ENCODE results near the gene VIPR1.

The VIPR1 gene

DNA sequence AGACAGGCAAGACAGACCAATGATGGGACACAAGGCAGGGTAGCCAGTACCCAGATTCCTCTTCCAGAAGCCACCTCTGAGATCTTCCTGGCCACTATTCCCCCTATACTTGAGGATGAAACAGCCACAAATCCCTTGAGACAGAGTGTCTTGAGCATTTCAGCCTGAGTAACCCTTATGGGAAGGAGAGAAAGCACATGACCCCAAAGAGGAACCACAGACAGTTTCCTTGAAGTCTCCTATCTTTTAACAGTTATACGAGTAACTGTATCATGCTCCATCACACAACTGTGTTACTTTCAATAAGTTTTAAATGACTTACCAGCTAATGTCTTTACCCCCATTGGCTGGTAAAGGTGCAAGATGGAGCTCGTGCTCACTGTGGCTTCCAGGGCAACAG, 9.3 kb downstream of the VIPR1 start:
- no peak for DNase-seq (ENCODE audit: low spot score)

DNA sequence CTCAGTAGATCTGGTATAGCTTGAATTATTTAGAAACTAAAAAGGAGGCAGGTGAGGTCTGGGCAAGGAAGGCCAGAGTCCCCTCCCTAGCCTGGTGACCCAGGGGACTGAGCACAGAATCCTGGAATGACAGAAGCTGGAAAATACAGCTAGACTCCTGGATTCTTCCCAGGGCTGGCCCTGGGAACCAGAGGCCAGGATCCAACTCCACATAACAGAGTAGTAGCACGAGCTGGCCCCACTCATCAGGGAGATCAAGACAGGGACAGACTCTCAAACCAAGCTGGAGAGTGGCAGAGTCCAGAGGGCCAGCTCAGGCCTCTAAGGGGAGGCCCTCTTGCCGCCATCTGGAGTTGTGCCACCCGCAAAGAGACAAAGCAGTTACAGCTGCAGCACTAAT, 10.7 kb downstream of the VIPR1 start:
- DNase-seq (ENCODE audit: low spot score) = no peak

DNA sequence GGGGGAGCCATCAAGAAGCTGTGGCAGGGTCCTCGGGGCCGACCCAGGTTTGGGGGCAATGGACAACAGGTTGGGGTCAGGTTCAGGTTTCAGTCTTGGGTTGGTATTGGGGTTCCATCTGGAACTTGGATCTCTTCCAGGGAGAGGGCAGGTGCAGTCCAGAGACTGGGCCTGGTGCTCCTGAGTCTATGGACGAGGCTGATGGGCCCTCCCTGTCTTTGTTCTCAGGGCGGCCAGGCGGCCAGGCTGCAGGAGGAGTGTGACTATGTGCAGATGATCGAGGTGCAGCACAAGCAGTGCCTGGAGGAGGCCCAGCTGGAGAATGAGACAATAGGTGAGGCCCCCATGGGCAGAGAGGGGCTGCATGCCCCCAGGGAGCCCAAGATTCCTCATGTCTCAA, 11.1 kb downstream of the VIPR1 start:
- DNase-seq (ENCODE audit: low spot score) = no peak

DNA sequence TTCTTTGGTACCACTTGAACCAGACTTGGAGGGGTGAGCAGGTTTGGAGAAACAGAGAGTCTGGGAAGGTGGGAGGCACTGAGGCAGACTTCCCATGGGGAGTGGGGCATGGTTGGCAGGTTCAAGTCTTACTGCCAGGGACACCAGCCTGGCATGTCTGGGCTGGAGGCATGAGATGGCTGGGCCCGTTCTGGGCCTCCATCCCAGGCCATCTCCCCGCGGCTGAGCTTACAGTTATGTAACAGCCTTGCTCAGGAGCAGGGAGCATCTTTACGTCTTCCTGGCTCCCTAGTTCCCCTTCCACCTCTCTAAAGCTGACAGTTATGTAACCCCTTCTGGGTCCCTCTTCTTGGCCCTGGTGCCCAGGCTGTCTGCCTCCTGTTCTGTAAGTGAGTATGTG, 12.4 kb downstream of the VIPR1 start:
- DNase-seq (ENCODE audit: low spot score) = no peak

DNA sequence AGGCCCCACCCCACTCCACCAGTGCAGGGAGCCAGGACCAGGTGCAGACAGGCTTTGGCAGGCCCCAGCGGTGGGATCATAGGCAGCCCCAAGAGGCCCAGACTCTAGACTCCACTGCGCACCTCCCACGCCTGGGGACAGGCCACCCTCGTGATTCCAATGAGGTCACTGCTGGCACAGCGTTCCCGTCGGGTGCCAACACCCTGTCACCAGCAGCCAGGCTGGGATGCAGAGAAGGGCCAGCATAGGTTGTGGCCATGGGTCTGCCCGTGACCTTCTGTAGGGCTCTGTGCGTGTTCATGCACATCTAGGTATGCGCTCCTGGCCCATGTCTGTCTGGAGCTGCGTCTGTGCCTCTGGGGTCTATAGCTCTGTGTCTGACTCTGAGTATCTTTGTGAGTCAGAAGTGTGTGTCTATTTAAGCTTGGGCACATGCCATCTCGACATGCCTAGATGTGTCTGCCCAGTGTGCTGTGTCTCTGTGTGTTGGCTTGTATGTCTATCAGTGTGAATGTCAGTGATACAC, 13.0 kb downstream of the VIPR1 start:
- peak; percentile 48 for DNase-seq (ENCODE audit: low spot score)

DNA sequence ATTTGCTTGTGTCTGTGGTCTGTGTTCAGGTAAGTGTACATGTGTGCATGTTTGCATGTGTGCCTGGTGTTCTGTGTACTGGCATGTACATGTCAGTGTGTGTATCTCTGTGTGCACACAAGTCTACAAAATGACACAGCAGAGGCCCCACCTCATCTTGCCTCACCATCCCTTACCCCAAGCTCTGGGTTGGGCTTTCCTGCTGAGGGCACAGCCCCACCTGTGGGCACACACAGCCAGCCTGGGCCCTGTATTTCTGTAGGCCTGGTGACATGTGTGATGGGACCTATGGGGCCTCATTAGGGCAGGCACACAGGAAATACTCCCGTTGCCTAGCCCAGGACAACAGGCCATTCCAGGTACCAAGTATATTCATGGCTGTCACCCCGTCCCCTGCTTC, 13.5 kb downstream of the VIPR1 start:
- no peak for DNase-seq (ENCODE audit: low spot score)

DNA sequence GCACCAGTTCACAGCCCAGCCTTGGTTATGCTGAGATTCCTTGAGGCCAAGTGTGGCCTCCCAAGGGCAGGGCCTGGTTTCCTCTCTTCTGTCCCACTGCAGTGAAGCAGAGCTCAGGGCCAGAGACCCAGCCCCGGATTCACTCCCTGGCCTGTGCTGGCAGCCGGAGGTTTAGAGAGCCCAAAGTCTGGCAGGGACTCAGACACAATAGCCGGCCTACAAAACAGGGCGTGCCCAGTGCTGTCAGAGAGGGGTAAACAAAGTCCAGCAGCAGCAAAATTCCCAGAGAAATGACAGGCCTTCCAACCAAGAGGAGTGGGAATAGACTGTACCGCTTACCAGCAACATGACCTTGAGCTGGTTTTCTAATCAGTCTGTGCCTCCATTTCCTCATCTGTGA, 14.0 kb downstream of the VIPR1 start:
- DNase-seq (ENCODE audit: low spot score) = no peak

DNA sequence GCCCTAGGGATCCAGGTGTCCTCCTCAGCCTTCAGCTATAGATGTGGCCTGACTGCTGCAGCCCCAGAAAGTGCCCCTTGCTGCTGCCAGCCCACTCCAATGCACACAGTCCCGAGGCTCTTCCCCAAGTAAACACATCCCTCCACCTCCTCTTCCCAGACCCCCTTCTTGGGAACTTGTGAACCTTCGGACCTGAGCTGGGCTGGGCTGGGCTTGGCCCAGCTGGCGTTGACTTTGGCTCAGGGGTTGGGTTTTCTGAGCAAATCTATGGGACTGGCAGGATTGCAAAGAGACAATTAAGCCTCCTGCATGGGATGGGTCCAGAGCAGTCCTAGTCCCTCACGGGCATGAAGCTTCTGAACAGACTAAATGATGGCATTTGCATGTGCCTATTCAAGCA, 14.7 kb downstream of the VIPR1 start:
- no peak for DNase-seq (ENCODE audit: low spot score)

DNA sequence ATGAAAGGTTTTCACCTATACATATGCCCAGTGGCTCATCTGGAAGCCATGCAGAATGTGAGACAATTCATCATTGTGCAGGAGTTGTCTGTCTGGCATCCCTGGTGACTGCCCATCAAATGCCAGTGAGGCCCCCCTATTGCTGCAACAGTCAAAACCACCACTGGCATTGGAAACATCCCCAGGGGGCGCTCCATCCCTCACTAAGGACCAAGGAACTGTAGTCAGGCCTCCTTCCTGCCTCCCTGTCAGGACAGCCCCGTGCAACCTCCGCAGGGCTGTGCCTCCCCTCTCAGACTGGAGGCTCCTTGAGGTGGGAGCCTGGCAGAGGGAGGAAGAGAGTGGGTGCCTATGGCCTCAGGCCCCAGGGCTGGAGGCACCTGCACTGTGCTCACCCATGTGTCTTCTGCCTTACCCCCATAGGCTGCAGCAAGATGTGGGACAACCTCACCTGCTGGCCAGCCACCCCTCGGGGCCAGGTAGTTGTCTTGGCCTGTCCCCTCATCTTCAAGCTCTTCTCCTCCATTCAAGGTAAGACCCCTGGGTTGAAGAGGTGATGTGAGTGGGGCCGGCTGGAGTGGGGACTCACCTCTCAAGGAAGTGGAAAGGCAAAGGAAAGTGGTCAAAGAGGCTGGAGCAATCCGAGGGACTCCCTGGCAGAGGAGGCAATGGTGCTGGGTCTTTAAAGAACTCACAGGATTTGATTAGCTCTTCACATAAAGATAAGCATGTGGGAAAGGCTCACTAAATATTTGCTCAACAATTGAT, 16.5 kb downstream of the VIPR1 start:
- no peak for DNase-seq (ENCODE audit: low spot score)

DNA sequence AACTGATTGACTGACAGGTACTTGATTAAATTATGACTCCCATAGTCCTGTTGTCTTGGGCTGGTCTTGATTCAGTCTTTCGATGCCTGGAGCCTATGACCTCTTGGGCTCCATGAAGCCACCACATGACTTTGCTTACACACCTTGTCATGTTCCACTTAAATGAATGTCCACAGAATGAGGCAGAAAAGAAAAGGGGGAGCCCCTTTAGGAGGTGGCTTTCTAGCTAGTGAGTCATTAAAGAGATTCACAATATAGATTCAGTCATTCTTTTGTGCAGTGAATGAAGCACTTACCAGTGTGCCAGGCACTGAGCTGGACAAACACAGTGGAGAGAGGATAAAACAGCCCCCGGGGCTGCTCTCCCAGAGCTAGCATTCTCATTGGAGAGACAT, 17.1 kb downstream of the VIPR1 start:
- DNase-seq (ENCODE audit: low spot score) = no peak

DNA sequence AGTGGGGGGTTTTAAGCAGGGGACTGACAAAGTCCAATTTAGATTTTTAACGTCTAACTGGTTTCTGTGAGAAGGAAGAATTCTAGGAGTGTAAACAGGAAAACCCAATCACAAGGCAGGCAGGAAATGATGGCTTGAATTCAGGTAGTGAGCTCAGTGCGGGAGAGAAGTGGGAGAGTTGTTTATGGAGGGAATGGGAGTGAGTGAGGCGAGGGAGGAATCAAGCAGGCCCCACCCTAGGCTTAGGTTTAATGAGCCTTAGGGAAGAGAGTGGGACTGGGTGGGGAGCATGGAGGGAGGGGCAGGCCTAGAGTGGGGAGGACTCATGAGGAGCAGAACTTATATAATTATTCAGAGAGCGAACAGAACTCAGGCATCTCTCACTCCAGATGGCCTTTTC, 17.9 kb downstream of the VIPR1 start:
- no peak for DNase-seq (ENCODE audit: low spot score)

DNA sequence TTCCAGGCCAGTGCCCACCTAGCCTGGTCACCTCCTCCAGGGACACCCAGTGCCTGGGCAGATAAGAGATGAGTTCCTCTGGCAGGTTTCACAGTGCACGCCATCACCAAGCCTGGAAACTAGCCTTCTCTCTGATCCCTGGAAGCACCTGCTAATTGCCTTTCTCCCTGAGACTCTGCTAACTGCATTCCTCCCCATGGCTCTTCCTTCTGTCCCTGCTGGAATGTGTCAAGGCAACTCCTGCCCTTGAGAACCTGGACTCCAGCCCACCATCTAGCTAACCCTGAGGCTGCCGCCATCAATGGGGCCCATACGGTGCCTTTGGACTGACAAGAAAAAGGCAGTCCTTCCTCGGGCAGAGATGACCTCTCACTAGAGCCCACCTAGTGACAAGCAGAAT, 18.5 kb downstream of the VIPR1 start:
- no peak for DNase-seq (ENCODE audit: low spot score)

DNA sequence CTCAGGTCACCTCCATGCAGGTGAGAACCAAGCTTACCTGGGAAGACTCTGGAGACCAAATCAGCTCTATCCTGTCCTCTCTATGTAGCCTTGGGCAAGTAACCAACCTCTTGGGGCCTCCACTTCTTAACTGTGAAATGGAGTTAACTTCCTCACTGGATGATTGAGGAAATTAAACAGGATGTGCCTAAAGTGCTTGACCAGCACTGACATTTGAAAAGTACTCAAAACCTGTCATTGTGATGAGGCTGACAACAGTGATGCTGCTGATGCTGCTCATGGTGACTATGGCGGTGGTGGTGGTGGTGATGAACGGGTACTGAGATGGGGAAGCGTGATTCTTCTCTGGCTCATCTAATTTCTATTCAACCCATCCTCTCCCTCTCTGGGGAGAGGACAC, 22.3 kb downstream of the VIPR1 start:
- no peak for DNase-seq (ENCODE audit: low spot score)

DNA sequence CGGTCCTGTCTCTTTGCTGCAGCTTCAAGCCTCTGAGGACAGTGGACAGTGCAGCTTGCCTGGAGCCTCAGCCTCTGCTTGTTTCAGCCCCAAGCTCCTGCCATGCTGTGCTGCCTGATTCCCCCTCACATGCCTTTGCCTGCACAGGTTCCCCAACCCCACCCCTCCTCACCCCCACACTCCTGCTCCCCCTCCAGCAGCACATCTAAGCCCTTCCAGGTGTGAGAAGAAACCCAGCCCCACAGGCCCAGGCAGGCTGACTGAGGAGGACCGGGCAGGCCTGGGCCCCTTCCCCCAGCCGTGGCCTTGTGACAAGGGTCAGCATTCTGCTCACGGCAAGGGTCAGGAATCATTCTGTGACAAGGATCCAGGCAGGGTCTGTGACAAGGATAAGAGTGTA, 22.8 kb downstream of the VIPR1 start:
- no peak for DNase-seq (ENCODE audit: low spot score)

DNA sequence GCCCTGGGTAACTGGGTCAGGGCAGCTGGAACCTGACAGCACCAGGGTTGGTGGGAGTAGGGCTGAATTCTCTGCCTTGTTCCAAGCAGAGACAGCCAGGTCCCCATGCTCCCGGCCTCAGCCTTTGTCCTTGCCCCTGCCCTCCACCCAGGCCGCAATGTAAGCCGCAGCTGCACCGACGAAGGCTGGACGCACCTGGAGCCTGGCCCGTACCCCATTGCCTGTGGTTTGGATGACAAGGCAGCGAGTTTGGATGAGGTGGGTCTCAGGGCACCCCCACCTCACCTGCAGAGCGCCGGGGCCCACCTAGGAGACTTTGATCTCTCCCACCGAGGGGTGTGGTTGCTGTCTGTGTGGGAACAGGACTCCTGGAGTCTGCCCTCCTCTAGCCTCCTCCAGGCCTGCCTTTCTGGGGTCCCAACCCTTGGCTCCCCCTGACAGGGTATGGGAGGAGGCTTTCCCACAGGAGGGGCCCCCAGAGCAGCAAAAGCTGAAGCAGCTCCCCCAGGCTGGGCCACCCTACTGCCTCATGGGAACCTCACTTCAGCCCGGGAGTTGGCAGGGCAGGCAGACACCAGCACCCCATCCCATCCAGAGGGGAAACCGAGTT, 23.4 kb downstream of the VIPR1 start:
- DNase-seq (ENCODE audit: low spot score) = no peak

DNA sequence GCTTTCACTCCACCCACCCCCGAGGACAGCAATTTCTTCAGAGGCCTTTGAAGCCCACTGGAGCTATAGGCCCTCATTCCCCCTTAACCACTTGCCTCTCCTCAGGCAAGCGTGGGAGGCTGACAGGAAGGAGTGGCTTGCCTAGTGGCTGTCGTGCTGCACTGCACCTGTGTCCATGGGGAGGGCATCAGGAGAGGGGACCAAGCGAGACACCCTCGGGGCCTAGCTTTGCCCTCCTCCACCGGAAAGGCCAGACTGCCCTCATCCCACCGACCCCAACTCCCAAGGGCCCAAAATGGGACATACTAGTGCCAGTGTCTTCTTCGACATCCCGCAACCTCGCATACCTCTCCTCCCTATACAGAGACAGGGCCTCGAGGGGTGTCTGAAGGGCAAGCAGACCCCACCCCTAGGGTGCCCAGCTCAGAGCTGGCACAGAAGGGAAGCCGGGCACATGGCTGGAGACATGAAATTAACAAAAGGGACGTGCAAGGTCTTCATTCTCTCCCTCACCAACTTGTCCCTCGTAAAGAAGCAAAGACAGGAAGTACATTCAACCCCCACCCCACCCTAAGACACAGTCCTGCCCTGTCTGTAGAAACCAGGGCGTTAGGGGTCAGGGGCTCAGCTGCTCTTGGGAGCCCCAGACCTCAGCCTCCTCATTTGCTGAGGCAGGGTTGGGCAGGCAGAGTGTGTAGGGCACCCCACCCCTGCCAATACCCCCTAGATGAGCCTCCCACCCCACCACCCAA, 24.3 kb downstream of the VIPR1 start:
- DNase-seq (ENCODE audit: low spot score) = no peak

DNA sequence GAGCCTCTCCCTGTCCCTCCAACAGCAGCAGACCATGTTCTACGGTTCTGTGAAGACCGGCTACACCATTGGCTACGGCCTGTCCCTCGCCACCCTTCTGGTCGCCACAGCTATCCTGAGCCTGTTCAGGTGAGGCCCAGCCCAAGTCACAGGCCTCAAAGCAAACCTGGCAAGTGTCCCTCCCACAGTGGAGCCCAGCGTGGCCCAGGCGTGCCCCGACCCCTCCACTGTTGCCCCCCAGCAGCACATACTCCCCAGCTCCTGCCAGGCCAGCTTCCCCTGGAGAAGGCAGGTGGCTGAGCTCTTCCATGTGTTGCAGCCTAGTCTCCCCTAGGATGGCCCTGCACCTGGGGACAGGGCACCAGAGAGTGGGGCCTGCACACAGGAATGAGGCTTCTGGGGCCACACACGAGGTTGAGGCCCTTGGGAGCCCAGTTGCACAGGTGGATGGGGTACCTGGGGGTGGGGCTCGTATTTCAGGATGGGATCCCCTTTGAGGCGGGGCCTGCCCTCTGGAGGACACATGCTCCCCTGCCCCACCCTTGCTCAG, 25.0 kb downstream of the VIPR1 start:
- DNase-seq (ENCODE audit: low spot score) = no peak

DNA sequence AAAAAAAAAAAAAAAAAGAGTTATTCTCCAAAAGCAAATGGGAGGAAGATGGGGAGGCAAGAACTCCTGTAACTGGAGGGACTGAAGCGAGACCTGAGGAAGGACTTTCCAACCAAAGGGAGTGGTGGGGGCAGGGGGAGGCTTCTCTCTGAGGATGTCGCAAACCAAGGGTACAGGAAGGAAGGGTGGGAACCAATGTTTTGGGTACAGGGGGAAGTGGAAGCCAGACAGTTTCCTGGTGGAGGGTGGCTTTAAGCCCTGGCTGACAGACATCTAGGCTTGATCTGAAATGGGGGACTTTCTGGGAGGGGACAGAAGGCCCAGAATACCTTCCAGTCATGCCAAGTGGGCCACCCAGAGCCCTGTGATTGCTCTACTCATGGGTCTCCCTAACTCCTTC, 27.0 kb downstream of the VIPR1 start:
- no peak for DNase-seq (ENCODE audit: low spot score)

DNA sequence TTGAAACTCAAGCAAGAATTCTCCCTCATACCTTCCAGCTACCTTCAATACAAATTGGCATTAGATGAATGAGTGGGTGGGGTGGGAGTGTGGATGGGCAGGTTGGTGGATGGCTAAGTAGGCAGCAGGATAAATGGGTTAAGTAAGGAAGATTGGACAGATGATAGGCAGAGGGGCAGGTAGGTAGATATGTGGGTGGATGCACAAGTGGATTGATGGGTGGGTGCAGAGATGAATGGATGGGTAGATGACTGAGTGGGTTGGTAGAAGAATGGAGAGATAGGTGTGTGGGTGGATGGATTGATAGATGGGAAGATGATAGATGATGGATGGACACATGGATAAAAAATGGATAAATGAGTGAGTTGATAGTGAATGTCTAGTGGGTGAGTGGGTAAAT, 27.6 kb downstream of the VIPR1 start:
- no peak for DNase-seq (ENCODE audit: low spot score)

DNA sequence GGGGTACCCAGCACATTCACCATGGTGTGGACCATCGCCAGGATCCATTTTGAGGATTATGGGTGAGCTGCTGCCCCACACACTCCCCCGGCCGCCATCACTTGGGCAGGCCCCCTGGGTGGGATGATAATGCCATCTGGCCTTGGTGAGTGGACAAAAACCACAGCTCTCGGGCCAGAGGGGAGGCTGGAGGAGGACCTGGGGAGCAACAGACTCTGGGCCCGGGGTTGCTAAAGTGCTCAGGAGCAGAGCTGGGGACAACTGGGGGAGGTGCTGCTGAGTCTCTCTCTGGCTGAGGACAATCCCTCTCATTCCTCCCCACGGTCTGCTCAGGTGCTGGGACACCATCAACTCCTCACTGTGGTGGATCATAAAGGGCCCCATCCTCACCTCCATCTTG, 29.0 kb downstream of the VIPR1 start:
- no peak for DNase-seq (ENCODE audit: low spot score)

DNA sequence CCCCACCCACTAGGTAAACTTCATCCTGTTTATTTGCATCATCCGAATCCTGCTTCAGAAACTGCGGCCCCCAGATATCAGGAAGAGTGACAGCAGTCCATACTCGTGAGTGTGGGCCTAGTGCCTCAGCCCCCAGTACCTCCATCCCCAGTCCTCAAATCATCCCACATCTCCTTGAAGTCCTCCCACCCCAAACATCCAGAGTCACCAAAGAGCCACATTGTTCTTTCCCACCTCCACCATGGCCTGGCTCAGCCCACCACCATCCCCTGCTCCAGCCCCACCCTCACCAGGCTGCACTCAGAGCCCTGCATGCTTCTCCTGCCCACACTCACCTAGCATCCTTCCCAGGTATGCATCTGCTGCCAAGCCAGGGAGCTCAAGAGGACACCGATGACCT, 29.8 kb downstream of the VIPR1 start:
- no peak for DNase-seq (ENCODE audit: low spot score)

DNA sequence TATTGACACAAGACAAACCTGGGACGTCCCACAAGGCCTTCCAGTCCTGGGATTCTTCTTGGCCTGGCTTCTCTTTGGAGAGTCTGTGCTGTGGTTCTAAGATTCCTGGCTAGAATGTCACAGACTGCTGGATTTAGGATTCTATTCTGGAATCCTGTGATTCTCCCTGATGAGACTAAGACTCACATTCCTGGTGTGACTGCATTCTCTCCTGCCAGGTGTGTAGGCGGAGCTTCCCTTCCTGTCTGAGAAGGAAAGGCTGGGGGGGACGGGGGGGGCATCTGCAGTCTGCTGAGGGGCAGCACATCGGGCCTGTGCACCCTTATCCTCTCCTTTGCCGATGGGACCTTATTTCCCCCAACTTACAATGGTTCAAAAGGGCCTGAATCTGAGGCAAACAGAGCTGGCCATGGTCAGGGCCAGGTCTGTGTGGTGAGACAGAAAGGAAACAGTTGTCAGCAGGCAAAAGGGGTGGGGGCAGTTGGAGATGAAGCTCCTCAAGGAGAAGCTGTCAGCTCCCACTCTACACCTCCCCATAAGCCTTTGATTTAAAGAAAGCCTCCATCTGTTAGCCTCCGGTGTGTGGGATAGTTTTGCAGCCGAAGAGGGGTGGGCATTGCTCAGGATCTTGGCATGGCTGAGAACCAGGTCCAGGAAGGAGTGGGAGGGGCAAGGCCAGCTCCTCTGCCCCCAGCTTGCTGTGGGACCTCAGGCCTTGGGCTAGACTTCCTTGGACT, 30.9 kb downstream of the VIPR1 start:
- no peak for DNase-seq (ENCODE audit: low spot score)

Measured in putamen (tissue), 1 donor.